IPS-15b (cell line): Measurements from ENCODE around the gene SUMO2.
"Not testable (repeated sequence)": the region's sequence is repeated elsewhere in the genome, so short reads cannot be mapped to it uniquely, and the experiment has no call there.

ENCODE experiments used
- H3K27me3 ChIP-seq: one replicate; pipeline ENCODE4 v1.6.1; 2013; ENCODE audit warnings: low read length; ENCODE audit not compliant: control insufficient read depth, insufficient read depth
- H3K36me3 ChIP-seq: one replicate; pipeline ENCODE4 v1.6.1; 2013; ENCODE audit warnings: low read length; ENCODE audit not compliant: control insufficient read depth, insufficient read depth
- H3K4me1 ChIP-seq: one replicate; pipeline ENCODE4 v1.6.1; 2013; ENCODE audit warnings: mild to moderate bottlenecking, low read length; ENCODE audit not compliant: control insufficient read depth, insufficient read depth
- H3K4me3 ChIP-seq: one replicate; pipeline ENCODE4 v1.5.1; 2013; ENCODE audit warnings: low read depth, low read length
- H3K9ac ChIP-seq: one replicate; pipeline ENCODE4 v1.6.1; 2013; ENCODE audit warnings: low read depth, mild to moderate bottlenecking, low read length
- H3K9me3 ChIP-seq: one replicate; pipeline ENCODE4 v1.6.1; 2013; ENCODE audit warnings: mild to moderate bottlenecking, low read length; ENCODE audit not compliant: control insufficient read depth, insufficient read depth

SUMO2 gene

DNA sequence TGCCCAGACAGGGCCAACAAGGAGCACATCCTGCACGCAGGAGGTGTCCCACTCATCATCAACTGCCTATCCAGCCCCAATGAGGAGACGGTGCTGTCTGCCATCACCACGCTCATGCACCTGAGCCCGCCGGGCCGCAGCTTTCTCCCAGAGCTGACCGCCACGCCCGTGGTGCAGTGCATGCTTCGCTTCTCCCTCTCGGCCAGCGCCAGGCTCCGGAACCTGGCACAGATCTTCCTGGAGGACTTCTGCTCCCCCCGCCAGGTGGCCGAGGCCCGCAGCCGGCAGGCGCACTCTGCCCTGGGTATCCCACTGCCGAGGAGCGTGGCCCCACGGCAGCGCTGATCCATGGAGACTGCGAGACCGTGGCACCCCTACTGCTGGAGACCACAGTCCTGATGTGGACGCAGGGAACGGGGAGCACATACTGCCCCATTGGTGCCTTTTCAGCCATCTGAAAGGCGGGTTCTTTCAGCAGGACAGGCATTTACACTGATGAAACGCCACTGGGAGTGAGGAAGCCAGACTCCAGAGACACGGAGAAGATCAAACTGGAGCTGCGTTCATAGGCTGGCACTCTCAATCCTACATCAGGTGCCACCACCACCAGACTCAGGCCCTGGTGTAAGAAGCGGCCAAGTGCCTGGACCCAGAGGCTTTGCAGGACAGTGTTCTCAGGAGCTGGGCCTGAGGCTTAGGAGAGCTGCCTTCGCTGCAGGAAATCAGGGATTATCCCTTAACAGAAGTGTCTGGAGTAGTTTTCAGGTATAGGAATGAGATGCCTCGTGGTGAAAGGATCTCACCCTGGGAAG, 53.9 kb downstream of the SUMO2 start:
- Histone ChIP-seq H3K4me3 (no peak overlapping the region), H3K4me1 (peaks cover 2% of the 10 kb centered on the region), H3K9ac (no peak overlapping the region)

GRCh38 chr17:75127936-75128335, 54.8 kb downstream of the SUMO2 start:
- H3K4me3 ChIP-seq, H3K4me1 ChIP-seq, H3K9me3 ChIP-seq, H3K9ac ChIP-seq, H3K27me3 ChIP-seq: not testable (repeated sequence)
- peaks cover 20% of the 10 kb centered on the region for H3K36me3 ChIP-seq

More for the DNA sequence above, 53.9 kb downstream of the SUMO2 start:
- peaks cover 20% of the 10 kb centered on the region for H3K36me3 ChIP-seq
- no peaks in the 10 kb centered on the region for H3K27me3 ChIP-seq
- H3K9me3 ChIP-seq, result no peaks in the 10 kb centered on the region

GRCh38 chr17:75126954-75127353, 55.8 kb downstream of the SUMO2 start:
- H3K9ac ChIP-seq, result no peak overlapping the region
- no peaks in the 10 kb centered on the region for H3K9me3 ChIP-seq
- H3K36me3 ChIP-seq, result peaks cover 20% of the 10 kb centered on the region
- H3K4me3 ChIP-seq, result no peak overlapping the region
- no peaks in the 10 kb centered on the region for H3K27me3 ChIP-seq
- H3K4me1 ChIP-seq, result peaks cover 2% of the 10 kb centered on the region

DNA sequence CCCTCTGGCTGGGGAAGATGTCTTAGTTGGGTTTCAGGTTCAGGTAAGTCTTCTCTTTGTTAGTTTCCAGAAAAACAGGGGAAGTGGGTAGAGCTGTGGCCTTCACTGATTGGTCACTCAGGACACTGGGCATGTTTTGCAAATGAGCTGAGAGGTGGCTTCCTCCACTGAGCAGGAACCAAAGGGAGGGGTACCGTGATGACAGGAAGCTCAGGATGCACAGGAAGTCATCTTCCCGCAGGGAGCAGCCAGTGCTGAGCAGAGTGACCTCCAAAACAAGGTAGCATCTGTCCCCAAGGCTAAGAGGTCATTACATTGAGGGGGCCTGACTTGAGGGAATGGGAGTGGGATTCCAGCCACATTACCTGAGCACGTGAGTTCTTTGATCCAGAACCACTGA, 56.8 kb downstream of the SUMO2 start:
- Histone ChIP-seq H3K9me3 (no peaks in the 10 kb centered on the region), H3K27me3 (no peaks in the 10 kb centered on the region), H3K36me3 (peaks cover 20% of the 10 kb centered on the region), H3K4me3 (no peak overlapping the region), H3K9ac (no peak overlapping the region), H3K4me1 (peaks cover 2% of the 10 kb centered on the region)

DNA sequence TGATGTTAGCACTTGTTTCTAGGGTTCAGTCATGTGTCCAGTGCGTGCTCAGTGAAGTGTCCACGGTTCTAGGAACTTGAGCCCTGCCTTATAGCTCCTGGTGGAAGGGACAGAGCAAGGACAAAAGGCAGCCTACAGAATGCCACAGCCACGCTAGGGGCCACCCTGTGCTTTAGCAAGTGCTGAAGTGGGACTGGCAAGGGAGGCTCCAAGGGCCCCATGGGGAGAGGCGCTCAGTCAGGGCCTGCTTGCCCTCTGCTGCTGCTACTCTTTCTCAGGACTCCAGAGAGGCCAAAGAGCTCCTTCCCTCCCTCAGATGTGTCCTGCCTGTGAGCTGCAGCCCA, 58.0 kb downstream of the SUMO2 start:
- Histone ChIP-seq H3K4me1 (no peaks in the 10 kb centered on the region), H3K36me3 (peaks cover 12% of the 10 kb centered on the region), H3K9me3 (no peaks in the 10 kb centered on the region), H3K9ac (no peak overlapping the region), H3K4me3 (no peak overlapping the region), H3K27me3 (no peaks in the 10 kb centered on the region)

- Histone ChIP-seq H3K4me3 (no peak overlapping the region), H3K36me3 (peaks cover 7% of the 10 kb centered on the region), H3K9ac (no peak overlapping the region)
These were observed 58.5 kb downstream of the SUMO2 start for GRCh38 chr17:75124041-75124818.

DNA sequence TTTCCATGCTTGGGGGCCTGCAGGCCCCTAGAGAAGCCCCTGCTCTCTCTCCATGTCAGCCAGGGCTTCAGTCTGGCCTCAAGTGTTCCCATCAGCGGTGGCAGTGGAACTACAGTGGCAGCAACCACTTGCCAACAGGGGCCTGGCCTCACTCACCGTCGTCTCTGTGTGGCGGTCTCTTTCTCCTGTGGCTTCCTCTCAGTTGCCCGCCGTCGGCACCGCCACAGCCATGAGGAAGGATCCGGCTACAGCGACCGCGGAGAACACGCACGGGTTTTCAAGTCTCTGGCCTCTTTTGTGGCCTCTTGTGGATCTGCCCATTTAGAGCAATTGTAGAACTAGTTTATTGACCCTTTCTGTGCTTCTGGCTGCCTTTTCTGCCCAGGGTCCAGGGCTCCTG, 64.5 kb downstream of the SUMO2 start:
- Histone ChIP-seq H3K9ac (no peak overlapping the region), H3K27me3 (no peaks in the 10 kb centered on the region), H3K9me3 (no peaks in the 10 kb centered on the region), H3K4me3 (no peak overlapping the region), H3K36me3 (no peaks in the 10 kb centered on the region), H3K4me1 (no peaks in the 10 kb centered on the region)

More at GRCh38 chr17:75124041-75124818, 58.5 kb downstream of the SUMO2 start:
- no peaks in the 10 kb centered on the region for H3K4me1 ChIP-seq
- no peaks in the 10 kb centered on the region for H3K27me3 ChIP-seq
- H3K9me3 ChIP-seq, result no peaks in the 10 kb centered on the region

DNA sequence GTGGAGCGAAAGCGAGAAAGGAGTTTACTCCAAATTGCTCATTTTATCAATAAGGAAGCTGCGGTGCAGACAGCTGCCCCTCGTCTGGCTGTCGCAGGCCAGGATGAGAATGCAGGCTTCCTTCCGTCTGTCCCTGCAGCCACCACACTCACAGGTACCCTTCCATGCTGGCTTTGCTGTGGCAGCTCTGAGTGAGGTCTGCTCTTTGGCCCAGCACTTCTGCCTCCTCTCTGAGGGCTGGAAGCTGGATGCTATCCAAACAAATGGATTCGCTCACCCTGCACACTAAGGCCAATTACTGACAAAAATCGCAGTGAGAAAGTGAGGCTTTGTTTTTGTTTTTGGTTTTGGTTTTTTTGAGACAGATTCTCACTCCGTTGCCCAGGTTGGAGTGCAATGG, 66.0 kb downstream of the SUMO2 start:
- H3K4me3 ChIP-seq, result no peak overlapping the region
- no peaks in the 10 kb centered on the region for H3K4me1 ChIP-seq
- no peaks in the 10 kb centered on the region for H3K9me3 ChIP-seq
- no peaks in the 10 kb centered on the region for H3K36me3 ChIP-seq
- H3K27me3 ChIP-seq, result no peaks in the 10 kb centered on the region
- H3K9ac ChIP-seq, result no peak overlapping the region
